ENCODE measurements around the gene MAP3K12. TPM values are rescaled to one million over a fixed set of nuclear protein-coding genes. Genes with fewer than 3 reads are reported as not detected.

Gene MAP3K12
- total and polyA plus RNA-seq, 2 of the 8 experiments (the other 6 are each of a cell fraction or from before 2014, with no cell fraction given) = 23.4 to 42.7 TPM

DNA sequence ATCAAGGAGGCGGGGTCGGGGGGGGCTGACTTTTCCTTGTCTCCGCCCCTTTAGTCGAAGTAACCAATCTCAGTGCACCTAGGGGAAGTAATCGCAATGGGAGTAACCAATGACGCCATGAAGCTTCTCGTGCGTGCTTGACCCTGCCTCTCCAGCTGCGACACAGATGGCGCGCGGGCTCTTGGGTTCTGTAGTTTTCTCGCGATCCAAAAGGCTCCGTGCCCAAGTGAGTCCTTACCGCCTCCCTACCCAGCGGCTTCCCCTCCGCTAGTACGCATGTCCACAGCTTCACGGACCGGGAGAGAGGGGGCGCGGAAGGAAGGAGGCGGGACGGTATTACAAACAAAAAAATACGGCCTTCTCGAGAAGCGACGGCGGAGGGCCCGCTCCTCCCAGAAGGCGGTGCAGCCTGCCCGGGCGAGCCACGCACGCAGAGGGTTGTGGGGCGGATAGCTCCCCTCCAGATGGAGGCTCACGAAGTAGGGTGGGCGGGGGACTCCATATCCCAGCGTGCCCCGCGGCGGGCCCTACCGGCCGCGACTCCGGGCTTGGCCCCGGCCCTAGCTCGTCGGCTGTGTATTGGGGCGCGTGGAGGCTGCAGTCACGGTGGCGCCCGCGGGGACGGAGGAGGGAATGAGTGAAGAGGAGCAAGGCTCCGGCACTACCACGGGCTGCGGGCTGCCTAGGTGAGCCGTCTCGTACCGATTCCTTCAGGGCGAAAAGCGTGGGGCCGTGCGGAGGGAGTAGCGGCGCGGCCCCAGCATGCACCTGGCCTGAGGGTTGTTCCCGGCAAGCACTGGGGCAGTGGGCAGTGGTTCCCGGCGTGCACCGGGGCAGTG lies 1.7 kb upstream of the MAP3K12 start, which contains the start of gene TARBP2:
TSS of gene TARBP2 (plus strand) at position 508 of the 839 bp plus-strand sequence. CDS start at position 634, 126 bp downstream.
- Histone ChIP-seq H2AK5ac (ENCODE audit: low read depth, low read length) (0 out of 2 replicates have a peak within 1 kb of the TSS, but pooled peaks have one; percentile 30), H3K27ac (ENCODE audit: low read depth, low read length) (peak within 1 kb of the TSS; percentile 91), H3K79me1 (ENCODE audit: low read depth, low read length) (peaks cover 13% of the 10 kb centered on the region), H3K9me3 (ENCODE audit: insufficient read depth in 2 of 2, low read depth in 1 of 2, low read length in 1 of 2) (no peaks in the 10 kb centered on the region), H2AFZ (ENCODE audit: low read length) (peak within 1 kb of the TSS; percentile 71; the same call in 1 of the 2 replicates), H3K4me2 (ENCODE audit: insufficient read depth in 1 of 2, low read depth in 2 of 2, low read length in 2 of 2) (peak within 1 kb of the TSS; percentile 79 to 98), H4K5ac (ENCODE audit: insufficient read length, low read depth, low read length) (peak within 1 kb of the TSS; percentile 99), H2BK5ac (ENCODE audit: low read depth, low read length) (peak within 1 kb of the TSS; percentile 99), H2BK20ac (ENCODE audit: low read length) (peak within 1 kb of the TSS; percentile 95; the same call in 1 of the 2 replicates), H2BK15ac (ENCODE audit: low read length) (peak within 1 kb of the TSS; percentile 46; the same call in 1 of the 2 replicates), H3K23me2 (ENCODE audit: low read depth, low read length) (peaks cover 22% of the 10 kb centered on the region), H3K79me2 (ENCODE audit: control insufficient read depth in 1 of 2, insufficient read depth in 2 of 2, low read length in 2 of 2) (peaks cover 0 to 30% of the 10 kb centered on the region in 2 experiments; a peak in 2 of 4 replicates), H3K14ac (ENCODE audit: insufficient read length) (peak within 1 kb of the TSS; percentile 20), H4K91ac (replicated peaks; ENCODE audit: insufficient read length, low read length) (peak within 1 kb of the TSS; percentile 96), H3K36me3 (ENCODE audit: control insufficient read depth in 2 of 4, insufficient read depth in 4 of 4, low read length in 3 of 4) (peaks cover 3 to 14% (median 8%) of the 10 kb centered on the region in 4 experiments; a peak in 7 of 8 replicates), H3K23ac (ENCODE audit: insufficient read length) (no peak within 1 kb of the TSS), H3K4ac (replicated peaks; ENCODE audit: insufficient read length, low read depth, low read length) (peak within 1 kb of the TSS; percentile 86), H4K20me1 (replicated peaks in 1 of 2; ENCODE audit: control insufficient read depth in 1 of 2, insufficient read depth in 2 of 2, low read length in 2 of 2) (peaks cover 0 to 4% of the 10 kb centered on the region in 2 experiments), H3K4me3 (ENCODE audit: extremely low read depth in 1 of 4, insufficient read depth in 2 of 4, low read depth in 3 of 4, low read length in 4 of 4) (peak within 1 kb of the TSS; percentile 55 to 91 (median 77)), H2BK12ac (ENCODE audit: low read depth, low read length) (peak within 1 kb of the TSS; percentile 86), H3K4me1 (replicated peaks in 1 of 4; ENCODE audit: control insufficient read depth in 3 of 4, insufficient read depth in 4 of 4, low read length in 3 of 4) (peaks cover 9 to 41% (median 20%) of the 10 kb centered on the region in 4 experiments), H3K9ac (replicated peaks in 1 of 4; ENCODE audit: extremely low read depth in 1 of 4, low read depth in 3 of 4, low read length in 3 of 4) (peak within 1 kb of the TSS; percentile 84 to 91 (median 88)), H3K27me3 (replicated peaks in 1 of 4; ENCODE audit: control insufficient read depth in 3 of 4, extremely low read depth in 1 of 4, insufficient read depth in 3 of 4, low read length in 3 of 4) (no peaks in the 10 kb centered on the region), H2BK120ac (replicated peaks; ENCODE audit: low read depth, low read length) (peak within 1 kb of the TSS; percentile 86), H3K18ac (ENCODE audit: extremely low read depth, low read length) (peak within 1 kb of the TSS; percentile 99), H3K56ac (replicated peaks; ENCODE audit: insufficient read length, low read depth, low read length) (peak within 1 kb of the TSS; percentile 89), H4K8ac (ENCODE audit: extremely low read depth, insufficient read depth, low read length) (peak within 1 kb of the TSS; percentile 99)
- POLR2A ChIA-PET (ENCODE audit: partially characterized antibody) = interaction anchor here (0.5 to 67.0 kb wide), 36 partner anchors 11 to 308 kb away, joined by 3 to 3397 read pairs (median 4); partner anchors contain the start of genes AAAS, AMHR2, ATF7 and ATP5MC2
- DNase-seq (ENCODE audit: low read depth in 1 of 2, low spot score in 2 of 2) (peak; percentile 95 to 97), FAIRE-seq (peak; percentile 87)
- 1% methylated on average over 70 of the region's 74 CpGs; no CpG with 5 or more reads in 1 of the 2 experiments for WGBS, 2 experiments (ENCODE audit: extremely low coverage in 1 of 2, insufficient coverage in 1 of 2, insufficient read length in 1 of 2, insufficient replicate concordance in 2 of 2, low coverage in 1 of 2, low lambda C conversion rate in 2 of 2, missing lambda C conversion rate in 1 of 2)
- CTCF ChIA-PET (ENCODE audit: partially characterized antibody) = interaction anchor here (0.6 to 5.5 kb wide), 9 partner anchors 8 to 242 kb away, joined by 3 to 41 read pairs (median 5); partner anchors contain the start of gene AAAS
